NOMO-1 treated with dmso at 0.1 percent for 144 hours (cell line): ENCODE results near the gene DNAJC5.
"Not testable (repeated sequence)": the region's sequence is repeated elsewhere in the genome, so short reads cannot be mapped to it uniquely, and the experiment has no call there.

Experiments
- DNase-seq: peaks from one replicate; lab custom pipeline; 2025; ENCODE audit not compliant: unreplicated experiment; lab: John Stamatoyannopoulos, UW

The DNAJC5 gene

DNA sequence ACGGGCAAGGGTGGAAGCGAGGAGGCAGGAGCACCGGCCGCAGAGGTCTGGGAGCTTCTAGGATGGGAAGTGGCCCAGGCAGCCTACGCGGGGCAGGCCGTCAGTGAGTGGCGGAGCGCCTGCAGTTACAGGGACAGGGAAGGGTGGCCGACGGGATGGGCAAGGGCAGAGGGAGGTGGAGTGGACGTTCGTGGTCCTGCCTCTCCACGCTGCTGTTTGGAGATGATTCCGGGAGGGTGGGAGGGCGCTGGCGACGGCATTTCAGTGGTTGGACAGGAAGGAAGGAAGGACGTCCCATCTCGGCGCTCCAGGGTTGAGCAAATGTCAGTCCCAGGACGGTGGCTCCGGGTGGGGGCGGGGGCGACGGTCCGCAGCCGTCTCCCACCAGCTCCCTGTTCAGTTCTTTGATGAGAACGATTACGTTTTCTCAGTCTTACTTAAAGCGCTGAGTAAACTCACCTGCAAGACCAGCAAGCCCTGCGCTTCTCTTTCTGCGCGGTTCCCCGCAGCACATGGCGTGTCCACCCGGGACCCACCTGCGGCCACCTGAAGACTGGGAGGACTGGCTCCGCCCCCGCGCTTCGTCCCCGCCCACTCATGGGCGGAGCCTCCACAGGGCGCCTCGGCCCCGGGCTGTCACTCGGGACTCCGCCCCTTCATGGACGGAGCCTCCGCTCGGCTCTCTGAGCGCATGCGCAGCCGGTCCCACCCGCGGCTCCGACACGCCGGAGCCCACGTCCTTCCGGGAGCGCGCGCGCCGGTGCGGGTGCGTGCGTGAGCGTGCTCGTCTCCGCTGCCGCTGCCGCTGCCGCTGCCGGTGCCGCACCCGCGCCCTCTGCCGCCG is at the start of gene DNAJC5:
Gene DNAJC5 (plus strand): TSS at position 769 of the 844 bp plus-strand sequence. CDS start 33,220 bp downstream, outside the sequence.
- peak; percentile 83 for DNase-seq

GRCh38 chr20:63846128-63846771 is 48.7 kb upstream of the DNAJC5 start:
- no peak for DNase-seq

- no peak for DNase-seq
Measured at GRCh38 chr20:63846888-63847236, 48.1 kb upstream of the DNAJC5 start.

GRCh38 chr20:63847237-63848002 is 47.5 kb upstream of the DNAJC5 start:
- DNase-seq = no peak

DNA sequence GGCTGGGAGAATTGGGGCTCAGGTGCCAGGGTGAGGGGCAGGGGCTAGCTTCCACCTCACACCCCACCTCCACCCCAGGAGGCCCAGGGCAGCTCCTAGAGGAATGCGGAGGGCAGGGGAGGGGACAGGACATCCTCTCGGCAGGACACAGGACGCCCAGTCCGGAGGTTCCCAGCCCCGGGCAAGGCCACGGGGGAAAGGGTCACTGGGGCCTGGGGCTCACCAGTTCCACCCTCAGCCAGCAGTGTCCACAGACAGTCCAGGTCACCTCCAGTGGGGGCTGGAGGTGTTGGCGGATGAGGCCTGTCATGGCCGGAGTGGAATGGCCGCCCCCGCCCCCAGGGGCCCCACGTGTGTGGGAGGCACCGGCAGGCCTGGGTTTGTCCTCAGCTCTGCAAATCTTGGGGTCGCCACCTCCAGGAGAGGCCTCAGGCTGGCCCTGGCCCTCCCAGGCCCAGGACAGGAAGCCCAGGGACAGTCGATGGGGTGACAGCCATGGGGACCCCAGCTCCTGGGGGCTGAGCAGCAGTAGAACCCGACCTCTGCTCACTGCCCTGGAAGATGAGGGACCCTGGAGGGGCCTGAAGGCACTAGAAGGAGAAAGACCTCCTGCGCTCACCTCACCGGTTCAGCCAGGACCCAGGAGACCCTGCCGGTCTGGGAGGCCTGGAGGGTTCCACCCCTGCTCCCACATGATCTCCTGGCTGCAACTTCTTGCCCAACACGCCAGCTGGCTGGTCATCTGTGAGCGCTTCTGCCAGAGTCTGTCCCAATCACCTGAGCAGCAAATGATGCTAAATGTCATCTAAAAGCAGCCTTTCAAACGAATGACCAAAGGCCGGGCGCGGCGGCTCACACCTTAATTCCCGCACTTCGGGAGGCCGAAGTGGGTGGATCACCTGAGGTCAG is 46.7 kb upstream of the DNAJC5 start:
- DNase-seq = no peak

GRCh38 chr20:63850689-63851547 is 44.0 kb upstream of the DNAJC5 start:
- no peak for DNase-seq

- DNase-seq = not testable (repeated sequence)
Measured at GRCh38 chr20:63851548-63851943, 43.4 kb upstream of the DNAJC5 start.

DNA sequence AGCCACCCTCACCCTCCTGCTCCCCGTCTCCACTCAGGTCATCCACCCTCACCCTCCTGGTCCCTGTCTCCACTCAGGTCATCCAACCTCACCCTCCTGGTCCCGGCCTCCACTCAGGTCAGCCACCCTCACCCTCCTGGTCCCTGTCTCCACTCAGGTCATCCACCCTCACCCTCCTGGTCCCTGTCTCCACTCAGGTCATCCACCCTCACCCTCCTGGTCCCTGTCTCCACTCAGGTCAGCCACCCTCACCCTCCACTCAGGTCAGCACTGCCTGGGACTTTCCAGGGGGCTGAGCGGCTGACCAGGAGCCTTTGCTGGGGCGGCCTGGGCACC is 41.2 kb upstream of the DNAJC5 start:
- not testable (repeated sequence) for DNase-seq

DNA sequence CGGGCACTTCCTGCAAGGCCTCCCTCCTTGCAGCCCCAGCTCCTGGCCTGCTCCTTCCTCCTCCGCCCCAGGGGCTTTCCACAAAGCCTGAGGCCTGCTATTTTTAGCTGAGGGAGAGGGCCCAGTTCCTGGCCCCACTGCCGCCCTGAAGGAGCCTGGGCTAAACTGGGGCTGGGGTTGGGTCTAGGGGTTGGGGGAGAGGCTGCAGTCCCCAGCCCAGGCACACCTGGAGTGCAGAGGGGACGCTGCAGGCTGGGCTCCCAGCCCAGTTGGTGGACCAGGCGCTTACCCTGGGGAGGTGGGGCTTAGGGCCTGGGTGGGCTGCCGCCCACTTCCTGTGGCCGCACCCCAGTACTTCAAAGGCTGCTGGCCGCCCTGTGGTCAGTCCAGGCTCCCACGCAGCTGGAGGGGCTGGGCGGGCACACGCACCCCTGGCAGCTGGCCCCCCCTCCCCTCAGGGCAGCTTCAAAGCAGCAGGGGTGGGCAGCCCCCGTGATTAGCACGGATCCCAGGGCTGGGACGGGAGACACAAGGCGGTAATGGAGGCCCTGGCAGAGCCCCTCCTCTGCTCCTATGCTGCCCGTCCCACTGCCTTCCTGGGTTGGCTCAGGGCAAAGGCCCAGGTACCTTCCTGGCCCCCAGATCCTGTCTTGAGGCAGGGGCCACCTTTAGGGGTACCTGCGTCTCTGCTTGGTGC is 40.7 kb upstream of the DNAJC5 start:
- DNase-seq = no peak

DNA sequence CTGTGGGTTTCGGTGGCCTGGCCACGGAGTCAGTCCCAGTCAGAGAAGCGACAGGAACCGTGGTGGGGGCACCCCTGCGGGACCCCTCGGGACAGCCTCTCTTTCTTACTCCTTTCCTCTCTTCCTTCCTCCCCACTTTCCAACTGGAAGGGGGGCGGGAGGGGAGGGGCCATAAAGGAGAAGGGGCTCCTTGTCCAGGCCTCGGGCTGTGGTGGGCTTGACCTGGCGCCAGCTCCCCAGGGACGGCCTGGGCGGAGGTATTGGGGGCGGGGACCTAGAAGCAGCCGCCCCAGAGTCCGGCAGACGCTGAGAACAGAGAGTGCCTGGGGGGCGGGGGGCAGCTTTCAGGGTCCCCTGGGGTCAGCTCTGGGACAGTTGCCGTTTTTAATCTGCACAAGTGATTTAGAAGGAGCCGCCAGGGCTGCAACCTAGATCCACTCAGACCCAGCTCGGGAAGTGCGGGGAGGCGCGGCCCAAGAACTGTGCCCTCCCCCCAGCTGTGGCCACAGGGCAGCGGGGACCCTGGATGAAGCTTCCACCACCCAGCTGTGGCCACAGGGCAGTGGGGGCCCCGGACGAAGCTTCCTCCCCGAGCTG is 40.1 kb upstream of the DNAJC5 start:
- DNase-seq = no peak

DNA sequence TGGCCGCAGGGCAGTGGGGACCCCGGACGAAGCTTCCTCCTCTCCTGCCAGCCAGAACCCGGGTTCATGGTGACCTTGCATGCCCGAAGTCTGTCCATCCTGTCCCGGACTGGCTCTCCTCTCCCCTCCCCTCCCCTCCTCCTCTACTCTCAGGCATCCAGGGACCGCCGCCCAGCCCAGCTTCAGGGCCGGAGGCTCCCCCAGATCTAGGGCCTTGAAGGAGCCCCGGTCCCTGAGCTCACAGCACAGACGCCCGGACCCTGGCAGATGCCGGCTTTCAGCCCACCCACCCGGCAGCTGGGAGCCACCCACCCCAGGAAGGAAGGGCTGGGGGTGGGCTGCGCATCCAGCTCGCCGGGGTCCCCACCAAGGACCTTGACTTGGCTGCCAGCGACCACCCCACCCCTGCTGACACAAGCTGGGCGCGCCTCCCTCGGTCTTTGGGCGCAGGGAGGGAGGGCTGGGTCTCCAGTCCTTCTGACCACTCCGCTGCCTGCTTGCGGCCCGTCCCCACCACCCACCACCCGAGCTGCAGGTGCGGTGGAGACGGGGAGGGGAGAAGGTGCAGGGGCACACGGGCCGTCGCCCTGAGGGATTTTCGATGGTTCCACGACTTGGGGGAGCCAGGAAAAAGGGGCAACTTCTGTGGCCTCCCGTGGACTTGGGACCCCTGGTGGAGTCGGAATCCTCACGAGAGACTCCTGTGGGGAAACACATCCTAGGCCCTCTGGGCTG is 39.4 kb upstream of the DNAJC5 start:
- DNase-seq = no peak

- no peak for DNase-seq
Measured at GRCh38 chr20:63856098-63856511, 38.8 kb upstream of the DNAJC5 start.

GRCh38 chr20:63857764-63858392 is 37.0 kb upstream of the DNAJC5 start:
- no peak for DNase-seq

DNA sequence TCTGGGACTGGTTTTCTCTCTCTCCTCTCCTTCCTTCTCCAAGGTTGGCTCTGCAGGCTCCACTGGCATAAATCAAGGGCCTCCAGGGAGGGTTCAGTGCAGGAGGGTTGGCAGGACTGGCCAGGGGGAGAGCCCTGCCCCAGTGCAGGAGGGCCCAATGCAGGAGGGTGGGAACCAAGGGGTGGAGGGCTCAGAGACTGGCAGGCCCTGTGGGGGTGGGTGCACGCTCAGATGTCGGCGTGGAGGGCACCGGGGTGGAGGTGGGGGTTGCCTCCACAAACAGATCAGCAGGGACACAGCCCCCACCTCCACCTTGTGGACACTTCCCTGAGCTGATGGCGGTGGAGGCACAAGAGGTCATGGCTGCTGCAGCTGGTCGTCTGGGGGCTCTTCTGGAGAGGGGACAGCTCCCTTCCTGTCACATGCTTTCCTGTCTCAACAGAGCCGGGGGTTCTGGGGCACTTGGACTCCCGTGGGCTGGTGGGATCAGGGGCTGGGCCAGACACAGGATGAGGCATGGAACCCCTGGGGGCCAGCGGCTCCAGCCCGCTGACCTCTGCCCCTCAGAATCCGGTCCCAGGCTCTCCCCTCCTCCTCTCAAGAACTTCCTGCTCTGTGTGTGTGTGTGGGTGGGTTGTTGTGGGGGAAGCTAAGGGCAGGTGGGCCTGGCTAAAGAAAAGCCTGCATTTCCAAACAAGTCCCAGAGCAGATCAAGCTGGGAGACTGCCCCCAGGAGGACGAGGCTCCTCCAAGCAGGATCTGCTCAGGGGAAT is 36.3 kb upstream of the DNAJC5 start:
- no peak for DNase-seq

DNA sequence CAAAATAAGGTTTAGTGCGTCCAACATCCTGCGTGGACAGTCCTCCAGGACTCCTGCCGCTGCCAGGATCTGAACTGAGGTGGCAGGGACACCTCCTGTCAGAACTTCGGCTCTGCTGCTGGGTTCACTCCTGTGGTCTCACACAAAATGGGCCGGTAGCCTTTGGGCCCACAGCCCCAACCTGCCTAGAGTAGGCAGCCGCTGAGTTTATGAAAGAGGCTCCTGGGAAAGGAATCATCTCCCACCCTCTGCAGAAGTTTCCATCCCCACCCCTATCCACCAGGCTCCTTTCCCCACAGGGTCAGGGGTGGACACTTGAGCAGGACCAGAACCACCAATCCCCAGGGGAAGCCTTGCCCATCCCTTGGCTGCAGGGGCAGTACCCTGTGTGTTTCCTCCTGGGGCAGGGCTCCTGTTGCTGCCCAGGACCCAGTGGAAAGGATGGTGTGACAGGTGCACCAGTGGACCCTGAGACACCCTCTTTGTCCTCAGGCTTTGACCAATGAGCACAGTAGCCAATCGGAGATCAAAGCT is 35.7 kb upstream of the DNAJC5 start:
- DNase-seq = no peak

DNA sequence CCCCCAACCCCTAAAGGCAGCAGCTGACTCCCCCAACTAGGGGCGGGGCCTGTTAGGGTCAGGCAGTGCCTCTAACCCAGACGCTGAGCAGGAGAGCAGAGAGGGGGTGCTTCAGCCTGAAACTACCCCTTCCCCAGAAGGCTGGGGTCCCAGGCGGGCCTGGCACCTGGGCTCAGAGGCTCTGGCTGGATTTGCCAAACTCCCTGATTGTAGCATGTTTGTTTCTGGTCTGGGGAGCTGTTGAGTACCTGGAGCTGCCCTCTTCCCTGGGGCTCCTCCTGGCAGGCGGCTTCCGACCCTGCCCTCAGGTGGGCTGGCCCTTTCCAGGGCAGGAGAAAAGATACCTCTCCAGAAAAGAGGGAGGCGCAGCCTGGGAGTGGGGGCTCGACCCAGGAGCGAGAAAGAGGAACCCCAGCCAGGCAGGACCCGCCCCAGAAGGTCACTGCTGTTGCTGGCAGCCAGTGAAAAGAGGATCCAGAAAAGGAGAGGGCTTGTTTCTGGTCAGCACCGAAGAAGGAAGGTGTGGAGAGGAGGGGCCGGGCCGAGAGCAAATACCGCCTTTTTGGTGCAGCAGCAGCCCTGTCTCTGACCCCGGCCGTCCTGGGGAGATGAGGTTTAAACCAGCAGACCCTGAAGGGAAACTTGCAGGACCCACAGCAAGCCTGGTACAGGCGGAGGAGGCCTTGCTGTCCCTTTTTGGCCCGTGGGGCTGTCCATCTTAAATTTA is 34.4 kb upstream of the DNAJC5 start:
- peak; percentile 61 for DNase-seq
